Renal pelvis (tissue), 12 donors: ENCODE results near the gene KRTAP10-4. TPM values are rescaled to one million over a fixed set of nuclear protein-coding genes. Genes with fewer than 3 reads are reported as not detected.
"Not testable (repeated sequence)": the region's sequence is repeated elsewhere in the genome, so short reads cannot be mapped to it uniquely, and the experiment has no call there.

Experiments
- DNase-seq: peaks from one replicate; pipeline ENCODE4 v3.0.0-alpha.2; 2013
- long read RNA-seq, 16 experiments: transcript quantifications; one replicate each; lab custom pipeline, GENCODE V29; 2026
- polyA plus RNA-seq, 3 donors: library from polyadenylated mRNA; unstranded; fragments of 120-200 nt; gene quantifications; one replicate each; pipeline ENCODE4 v1.2.1, GENCODE V29; 2013; ENCODE audit not compliant: insufficient read length in 3 of 3

The KRTAP10-4 gene, protein sequence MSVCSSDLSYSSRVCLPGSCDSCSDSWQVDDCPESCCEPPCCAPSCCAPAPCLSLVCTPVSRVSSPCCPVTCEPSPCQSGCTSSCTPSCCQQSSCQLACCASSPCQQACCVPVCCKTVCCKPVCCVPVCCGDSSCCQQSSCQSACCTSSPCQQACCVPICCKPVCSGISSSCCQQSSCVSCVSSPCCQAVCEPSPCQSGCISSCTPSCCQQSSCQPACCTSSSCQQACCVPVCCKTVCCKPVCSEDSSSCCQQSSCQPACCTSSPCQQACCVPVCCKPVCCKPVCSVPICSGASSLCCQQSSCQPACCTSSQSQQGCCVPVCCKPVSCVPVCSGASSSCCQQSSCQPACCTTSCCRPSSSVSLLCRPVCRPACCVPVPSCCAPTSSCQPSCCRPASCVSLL
- polyA plus RNA-seq = not detected
- long read RNA-seq, donor 1 = 0 reads
- long read RNA-seq, donor 2 = 0 reads
- long read RNA-seq, donor 3 = 0 reads
- long read RNA-seq, donor 4 = 0 reads
- long read RNA-seq, donor 5 = 0 reads
- long read RNA-seq, donor 6 = 0 reads
- long read RNA-seq, donor 7 = 0 reads
- long read RNA-seq, donor 8 = 0 reads
- long read RNA-seq, donor 9 = 0 reads
- long read RNA-seq, donor 10 = 0 reads
- long read RNA-seq, donor 11 = 0 reads
- long read RNA-seq, donor 12 = 0 reads
- long read RNA-seq, donor 13 = 0 reads
- long read RNA-seq, donor 14 = 0 reads
- long read RNA-seq, donor 15 = 0 reads
- long read RNA-seq, donor 16 = 0 reads

- not testable (repeated sequence) for DNase-seq
Observed at GRCh38 chr21:44573630-44574456, at the start of gene KRTAP10-4. KRTAP10-4 (plus strand) TSS chr21:44573729; CDS start chr21:44573759, 30 bp downstream.

GRCh38 chr21:44524414-44525371 lies 48.8 kb upstream of the KRTAP10-4 start:
- no peak for DNase-seq

DNA sequence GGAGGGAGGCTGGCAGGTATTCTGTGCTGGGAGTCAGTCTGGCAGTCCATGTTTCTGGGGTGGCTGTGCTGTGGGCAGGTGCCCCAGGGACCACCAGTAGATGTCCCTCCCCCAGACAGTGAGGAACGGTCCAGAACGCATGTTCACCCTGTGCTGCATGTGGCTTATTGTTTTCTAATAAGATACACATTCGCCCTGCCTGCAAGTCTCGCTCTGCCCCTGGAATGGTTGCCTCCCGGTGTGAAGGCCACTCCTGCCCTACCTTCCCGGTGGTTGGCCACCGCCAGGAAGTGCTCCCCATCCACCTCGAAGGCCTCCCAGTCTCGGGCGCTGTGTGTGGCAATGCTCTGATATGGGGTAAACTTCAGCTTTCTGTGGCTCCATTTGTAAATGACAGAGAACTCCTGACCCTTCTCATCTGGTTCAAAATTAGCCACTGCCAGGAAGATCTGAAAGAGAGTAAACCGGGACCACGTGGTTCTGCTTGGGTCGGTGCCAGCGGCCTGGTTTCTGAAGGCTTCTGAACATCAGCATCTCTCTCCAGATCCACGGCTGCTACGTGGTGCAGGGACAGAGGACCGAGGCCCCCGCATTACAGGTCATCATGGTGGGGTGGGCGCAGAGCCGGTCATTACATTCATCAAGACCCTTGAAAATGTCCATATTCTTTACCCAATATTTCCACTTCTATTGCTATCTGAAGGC lies 48.0 kb upstream of the KRTAP10-4 start:
- DNase-seq = no peak

DNA sequence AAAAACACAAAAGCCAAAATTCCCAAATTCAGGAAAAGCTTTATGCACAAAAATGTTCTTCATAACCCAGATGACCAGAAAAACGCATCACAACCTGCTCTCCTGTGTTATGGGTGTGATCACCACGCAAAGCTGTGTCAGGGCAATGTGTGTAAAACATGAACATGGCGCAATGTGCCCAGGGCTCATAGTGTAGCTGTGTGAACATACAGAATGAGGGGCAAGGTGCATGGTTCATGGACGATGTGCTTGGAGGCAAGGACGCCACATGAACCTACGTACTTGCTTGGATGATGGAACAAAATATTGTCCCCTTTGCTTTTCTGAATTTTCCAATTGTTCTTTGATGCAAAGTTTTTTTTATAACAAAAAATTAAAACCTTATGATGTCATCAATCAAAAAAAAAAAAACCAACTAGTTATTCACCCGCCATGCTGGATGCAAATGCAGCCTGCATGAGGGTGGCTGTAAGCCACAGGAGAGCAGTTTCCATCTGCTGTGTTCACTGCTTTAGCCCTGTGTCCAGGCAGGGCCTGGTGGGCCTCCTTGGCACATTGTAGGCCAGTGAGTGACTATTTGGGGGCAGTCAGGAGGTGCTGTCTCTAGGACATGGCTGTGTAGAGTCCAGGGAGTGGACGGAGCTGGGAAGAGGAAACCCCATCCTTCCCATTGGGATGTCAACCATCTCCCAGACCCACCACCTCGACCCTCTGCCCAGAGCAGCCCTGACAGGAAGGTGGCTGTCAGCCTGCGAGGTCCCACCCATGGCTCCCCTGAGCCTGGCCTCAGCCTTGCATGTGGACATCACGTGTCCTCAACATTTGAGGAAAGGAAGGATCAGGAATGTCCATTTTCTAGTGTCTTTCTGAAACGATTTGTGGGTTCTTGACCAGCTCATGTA lies 47.2 kb upstream of the KRTAP10-4 start:
- DNase-seq = no peak

- no peak for DNase-seq
Observed at GRCh38 chr21:44527156-44527982, 46.2 kb upstream of the KRTAP10-4 start.

DNA sequence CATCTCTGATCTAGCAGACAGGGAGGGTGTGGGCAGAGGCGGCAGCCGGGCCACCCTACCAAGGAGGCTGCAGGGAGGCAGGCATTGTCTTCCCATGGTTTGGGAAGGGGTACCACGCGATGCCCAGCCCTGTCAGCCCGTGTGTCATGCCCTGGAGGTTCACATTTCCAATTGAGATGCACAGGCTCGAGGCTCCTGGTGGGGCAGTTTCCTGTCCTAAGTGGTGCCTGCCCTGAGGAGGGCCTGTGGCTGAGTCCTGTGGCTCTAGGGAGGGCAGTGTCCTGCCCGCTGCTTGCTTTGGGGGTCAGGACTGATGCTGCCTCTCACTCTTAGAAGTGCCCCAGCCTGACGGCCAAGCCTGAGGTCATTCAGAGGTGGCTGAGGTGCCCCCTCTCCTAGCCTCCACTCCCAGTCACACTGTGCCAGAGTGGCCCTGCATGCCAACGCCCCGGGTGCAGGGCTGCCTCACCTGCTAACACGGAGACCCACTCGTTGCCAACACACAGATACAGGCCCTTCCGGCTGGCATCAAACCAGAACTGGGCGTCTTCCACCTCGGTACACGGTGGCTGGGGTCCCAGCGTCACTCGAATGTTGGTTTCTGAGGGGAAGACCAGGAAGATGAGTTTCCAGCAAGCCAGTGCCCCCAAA lies 45.4 kb upstream of the KRTAP10-4 start:
- DNase-seq = no peak

- no peak for DNase-seq
Observed at GRCh38 chr21:44528634-44528995, 44.9 kb upstream of the KRTAP10-4 start.

DNA sequence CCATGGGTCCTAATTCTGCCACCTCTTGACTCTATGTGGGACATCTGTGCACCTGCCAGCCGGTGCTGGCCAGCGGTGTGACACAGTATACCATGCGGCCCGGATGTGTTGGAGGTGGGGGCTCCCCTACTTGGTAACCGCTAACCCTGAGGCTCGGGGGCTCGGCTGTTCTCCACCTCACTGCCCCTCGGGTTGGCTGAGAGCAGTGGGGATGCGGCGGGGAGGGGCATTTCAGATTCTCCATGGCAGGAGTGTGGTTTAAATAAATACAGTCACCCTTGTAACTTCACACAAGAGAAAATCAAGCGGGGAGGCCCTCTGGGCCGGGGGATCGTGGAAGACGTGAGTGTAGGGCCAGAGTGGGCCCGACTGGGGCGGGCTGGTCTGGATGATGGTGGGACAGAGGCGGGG lies 44.5 kb upstream of the KRTAP10-4 start:
- no peak for DNase-seq

DNA sequence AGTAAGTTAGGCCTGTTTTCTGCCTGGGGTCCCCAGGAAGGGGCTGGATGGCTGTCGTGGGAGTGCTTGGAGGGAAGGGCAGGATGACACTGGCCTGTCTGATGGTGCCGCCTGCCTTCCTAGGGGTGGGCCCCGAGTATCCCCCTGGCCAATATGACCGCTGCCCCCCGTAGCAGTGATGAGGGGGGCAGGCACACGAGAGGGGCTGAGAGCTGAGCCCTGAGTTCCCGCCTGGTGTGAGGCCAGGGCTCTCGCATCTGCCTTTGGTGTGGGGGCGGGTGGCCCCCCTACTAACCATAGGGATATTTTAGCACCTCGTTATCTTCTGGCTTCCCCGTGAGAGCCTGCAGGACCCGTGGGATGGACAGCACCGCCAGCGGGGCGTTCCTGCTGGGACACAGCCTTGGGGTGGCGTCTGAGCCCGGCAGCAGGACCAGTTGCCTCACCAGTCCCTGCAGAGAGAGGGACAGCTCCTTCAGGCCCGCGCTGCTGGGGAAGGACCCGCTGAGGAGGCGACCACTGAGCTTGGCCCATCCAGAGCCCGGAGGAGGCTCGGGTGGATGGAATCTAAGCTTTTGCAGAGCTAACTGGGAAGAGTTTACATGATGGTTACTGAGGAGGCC lies 43.9 kb upstream of the KRTAP10-4 start:
- DNase-seq = no peak

DNA sequence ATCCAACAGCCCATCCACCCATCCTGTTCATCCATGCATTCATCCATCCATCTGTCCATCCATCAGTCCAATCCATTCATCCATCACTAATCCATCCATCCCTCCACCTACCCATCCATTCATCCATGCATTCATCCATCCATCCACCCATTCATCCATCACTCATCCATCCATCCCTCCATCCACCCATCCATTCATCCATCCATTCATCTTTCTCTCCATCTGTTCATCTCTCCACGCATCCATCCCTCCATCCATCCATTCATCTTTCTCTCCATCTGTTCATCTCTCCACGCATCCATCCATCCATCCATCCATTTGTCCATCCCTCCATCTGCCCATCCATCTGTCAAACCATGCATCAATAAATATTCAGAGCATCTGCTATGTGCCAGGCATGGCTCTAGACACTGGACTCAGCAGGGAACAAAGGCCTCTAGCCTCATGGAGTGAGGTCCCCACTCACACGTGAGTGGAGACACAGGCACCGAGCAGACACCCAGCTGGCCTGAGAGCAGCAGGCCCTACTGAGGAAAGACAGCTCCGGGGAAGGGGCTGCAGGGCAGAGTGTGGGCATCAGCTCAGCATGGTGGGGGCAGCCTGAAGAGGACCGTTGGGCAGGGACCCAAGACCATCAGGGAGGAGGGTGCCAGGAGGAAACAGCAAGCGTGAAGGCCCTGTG lies 43.2 kb upstream of the KRTAP10-4 start:
- no peak for DNase-seq

DNA sequence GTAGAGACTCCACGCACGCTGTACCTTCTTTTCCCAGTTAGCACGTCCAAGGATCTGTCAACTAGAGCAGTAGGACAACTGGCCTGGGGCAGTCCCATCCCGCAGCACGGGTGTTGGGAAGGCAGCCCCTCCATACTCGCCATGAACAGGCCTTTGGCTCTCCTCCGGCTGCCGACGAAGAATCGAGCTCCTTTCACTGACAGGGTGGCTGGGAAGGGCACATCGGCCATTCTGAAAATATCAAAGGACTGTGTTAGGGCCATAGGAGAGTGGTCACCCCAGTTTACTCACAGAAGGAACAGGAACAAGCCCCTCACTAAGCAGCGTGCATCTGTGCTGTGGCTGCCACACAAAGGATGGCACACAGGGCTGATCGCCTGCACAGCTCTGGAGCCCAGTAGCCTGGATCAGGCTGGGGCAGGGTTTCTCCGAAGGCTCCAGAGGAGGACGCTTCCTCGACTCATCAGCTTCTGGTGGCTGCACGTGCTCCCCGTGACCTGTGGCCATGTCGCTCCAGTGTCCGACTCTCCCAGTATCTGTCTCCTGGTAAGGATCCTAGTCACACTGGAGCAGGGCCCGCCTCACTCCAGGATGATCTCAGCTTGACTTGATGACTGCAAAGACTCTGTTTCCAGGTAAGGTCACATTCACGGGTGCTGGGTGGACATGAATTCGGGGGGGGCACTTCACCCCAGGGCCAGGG lies 42.5 kb upstream of the KRTAP10-4 start:
- no peak for DNase-seq

DNA sequence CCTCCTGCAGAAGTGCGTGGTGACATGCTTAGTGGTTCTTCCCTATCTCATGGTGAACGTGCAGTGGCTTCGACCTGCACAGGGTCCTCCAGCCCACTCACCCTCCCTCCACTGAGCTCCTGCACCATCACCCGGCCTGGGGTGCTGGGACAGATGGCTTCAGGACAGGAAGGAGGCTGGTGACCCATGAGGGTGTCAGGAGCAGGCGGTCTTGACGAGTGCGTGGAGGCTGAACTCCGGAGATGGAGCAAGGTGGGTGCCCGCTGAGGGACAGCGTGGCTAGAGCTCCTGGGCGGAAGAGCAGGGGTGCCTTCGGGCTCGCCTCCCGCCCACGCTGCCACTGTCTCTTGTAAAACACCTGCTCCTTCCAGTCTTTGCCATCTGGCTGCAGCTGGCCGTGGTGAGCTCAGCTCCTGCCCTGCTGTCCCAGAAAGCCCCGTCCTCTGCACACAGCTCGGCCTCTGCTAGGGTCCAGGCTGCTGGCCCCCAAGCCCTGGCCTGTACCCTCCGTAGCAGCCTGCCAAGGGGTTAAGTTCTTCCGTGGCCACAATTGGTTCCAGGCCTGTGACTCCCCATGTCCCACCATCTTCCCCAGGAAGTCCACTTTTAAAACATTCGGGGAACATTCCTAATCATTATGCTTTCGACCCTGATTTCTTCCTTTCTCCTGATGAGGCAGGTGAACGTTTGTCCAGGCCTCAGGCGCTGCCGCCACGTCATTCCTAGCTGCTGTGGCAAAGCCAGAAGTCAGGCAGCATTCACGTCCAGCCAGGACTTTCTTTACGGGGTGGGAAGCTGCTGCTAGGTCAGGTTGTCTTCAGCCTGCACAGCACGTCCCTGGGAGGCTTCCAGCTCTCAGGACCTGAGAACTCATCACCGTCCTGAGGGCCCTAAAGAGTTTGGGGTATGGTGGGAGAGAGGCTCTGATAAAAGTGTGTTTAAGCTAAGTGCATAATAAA lies 41.6 kb upstream of the KRTAP10-4 start:
- DNase-seq = no peak

DNA sequence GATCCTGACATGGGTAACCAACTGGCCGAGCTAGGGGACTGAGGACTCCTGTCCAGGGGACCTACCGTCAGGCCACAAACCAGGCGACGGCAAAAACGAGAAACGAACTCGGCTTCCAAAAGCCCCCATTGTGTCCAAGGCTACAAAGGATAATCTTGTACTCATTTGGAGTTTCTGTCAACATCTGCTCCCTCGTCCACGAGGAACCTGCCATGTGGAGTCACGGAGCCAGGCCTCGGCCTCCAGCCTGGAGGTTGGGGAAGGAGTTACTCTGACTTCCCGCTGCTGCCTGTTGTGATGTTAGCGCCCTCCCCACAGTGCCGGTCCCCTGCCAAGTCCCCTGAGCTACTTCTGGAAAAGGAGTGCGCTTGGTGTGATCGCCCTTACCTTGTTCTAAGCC lies 40.8 kb upstream of the KRTAP10-4 start:
- no peak for DNase-seq

GRCh38 chr21:44533121-44533890 lies 40.2 kb upstream of the KRTAP10-4 start:
- DNase-seq = no peak
